ENCODE results near the gene ODR4.

GRCh38 chr1:186391841-186392240, 16.2 kb downstream of the ODR4 start:
- no peak for TF ChIP-seq EZH2 (IDR thresholded peaks at IDR 0.05; ENCODE audit: insufficient read depth, poor library complexity, severe bottlenecking)
- no peak for TF ChIP-seq EZH2phosphoT487 (IDR thresholded peaks at IDR 0.05; ENCODE audit: insufficient read depth, low read depth)
